ENCODE data around the gene KNSTRN. TPM values are rescaled to one million over a fixed set of nuclear protein-coding genes. Genes with fewer than 3 reads are reported as not detected.

Gene KNSTRN
- total and polyA plus RNA-seq, 4 donors, result 3.4 to 28.1 (median 8.9) TPM

DNA sequence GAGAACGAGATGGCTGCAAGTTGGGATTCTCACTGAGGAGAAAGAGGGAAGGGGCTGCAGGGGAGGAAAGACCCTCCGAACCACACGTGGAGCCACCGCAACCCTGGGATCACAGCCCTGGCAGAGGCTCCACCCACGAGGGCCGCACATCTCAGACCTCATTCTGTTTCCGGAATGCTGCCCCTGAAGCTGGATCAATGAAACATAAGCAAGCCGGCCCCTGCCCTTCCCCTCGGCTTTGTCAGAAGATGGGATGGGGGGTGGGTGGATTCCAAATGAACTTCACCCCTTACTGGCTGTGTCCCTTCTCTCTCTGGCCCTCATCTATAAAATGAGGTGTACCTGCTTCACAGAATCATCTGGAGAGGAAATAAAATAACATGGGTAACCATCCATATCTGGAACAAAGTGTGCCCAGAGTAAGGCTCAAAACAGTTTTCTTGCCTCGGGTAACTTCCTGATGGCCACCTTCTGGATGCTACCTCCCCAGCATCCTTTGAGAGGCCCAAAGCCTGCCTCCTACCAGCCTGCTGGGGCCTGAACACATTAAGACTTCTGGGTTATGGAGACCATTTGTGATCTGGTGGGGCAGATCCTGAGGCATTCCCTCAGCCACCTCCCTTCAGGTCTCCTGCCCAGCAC, 37.2 kb upstream of the KNSTRN start (continued):
- TF ChIP-seq HNF4G (IDR thresholded peaks at IDR 0.05) (no peak), FOXA1 (IDR thresholded peaks at IDR 0.05) (no peak), TAF1 (conservative IDR thresholded peaks at IDR 0.05) (no peak)

DNA sequence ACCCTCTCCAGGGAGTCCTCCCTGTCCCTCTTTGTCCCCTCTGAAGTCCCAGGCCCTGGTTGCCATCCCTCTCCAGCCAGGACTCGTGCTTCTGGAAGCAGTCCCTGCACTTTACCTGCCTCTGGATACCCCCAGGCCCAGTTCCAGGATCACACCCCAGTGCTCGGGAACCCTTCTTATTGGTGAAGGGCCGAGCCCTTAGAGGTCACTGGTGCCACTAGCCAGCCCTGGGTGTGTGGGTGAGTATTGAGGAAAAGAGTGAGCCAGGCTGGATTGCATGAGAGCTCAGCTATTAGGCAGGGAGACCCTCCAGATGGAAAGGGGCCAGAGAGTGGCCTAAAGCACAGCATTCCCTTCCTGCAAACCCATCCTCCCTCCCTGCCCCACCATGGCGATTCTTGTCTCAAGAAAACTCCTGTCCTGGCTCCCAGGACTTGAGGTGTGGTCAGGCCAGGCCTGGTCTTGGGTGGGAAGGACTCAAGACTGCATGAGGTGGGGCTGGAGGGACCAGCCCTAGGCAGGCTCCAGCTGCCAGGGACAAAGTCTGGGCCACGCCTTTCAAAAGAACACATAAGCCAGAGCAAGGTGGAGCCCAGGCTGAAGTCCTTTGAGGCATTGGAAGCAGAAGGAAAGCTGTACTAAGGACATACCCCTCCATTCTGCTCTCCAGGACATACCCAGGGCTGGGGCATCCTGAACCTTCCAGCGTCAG, 36.5 kb upstream of the KNSTRN start:
- DNase-seq (ENCODE audit: low spot score), result no peak
- Histone ChIP-seq H3K27me3 (ENCODE audit: control insufficient read depth in 4 of 4, insufficient read depth in 4 of 4, low read length in 3 of 4) (no peaks in the 10 kb centered on the region), H3K36me3 (ENCODE audit: control insufficient read depth in 4 of 4, insufficient read depth in 3 of 4, low read depth in 1 of 4, low read length in 3 of 4) (no peaks in the 10 kb centered on the region), H3K9ac (ENCODE audit: low read depth in 1 of 2, low read length in 2 of 2) (no peak overlapping the region), H3K4me1 (ENCODE audit: control insufficient read depth in 4 of 4, insufficient read depth in 4 of 4, low read length in 3 of 4) (peaks cover 0 to 3% (median 2%) of the 10 kb centered on the region in 4 donors), H3K9me3 (ENCODE audit: control insufficient read depth in 4 of 4, low read length in 3 of 4) (no peaks in the 10 kb centered on the region), H3K4me3 (ENCODE audit: low read depth in 1 of 3, low read length in 3 of 3) (no peak overlapping the region), H3K27ac (ENCODE audit: low read depth in 1 of 2, low read length in 2 of 2) (no peak overlapping the region)
- WGBS, result 83% methylated on average over 6 of the region's 6 CpGs
- TF ChIP-seq RAD21 (IDR thresholded peaks at IDR 0.05), result no peak
- TF ChIP-seq RXRA (IDR thresholded peaks at IDR 0.05), result no peak
- no peak for TF ChIP-seq HNF4A (conservative IDR thresholded peaks at IDR 0.05)
- TF ChIP-seq JUND (IDR thresholded peaks at IDR 0.05), result no peak
- no peak for TF ChIP-seq FOXA1 (IDR thresholded peaks at IDR 0.05)
- TF ChIP-seq, protein P1, sequence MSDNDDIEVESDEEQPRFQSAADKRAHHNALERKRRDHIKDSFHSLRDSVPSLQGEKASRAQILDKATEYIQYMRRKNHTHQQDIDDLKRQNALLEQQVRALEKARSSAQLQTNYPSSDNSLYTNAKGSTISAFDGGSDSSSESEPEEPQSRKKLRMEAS (IDR thresholded peaks at IDR 0.05), result no peak
- TF ChIP-seq NR2F2 (IDR thresholded peaks at IDR 0.05), result no peak
- no peak for TF ChIP-seq EGR1 (IDR thresholded peaks at IDR 0.05; ENCODE audit: low read depth in 2 of 2)

DNA sequence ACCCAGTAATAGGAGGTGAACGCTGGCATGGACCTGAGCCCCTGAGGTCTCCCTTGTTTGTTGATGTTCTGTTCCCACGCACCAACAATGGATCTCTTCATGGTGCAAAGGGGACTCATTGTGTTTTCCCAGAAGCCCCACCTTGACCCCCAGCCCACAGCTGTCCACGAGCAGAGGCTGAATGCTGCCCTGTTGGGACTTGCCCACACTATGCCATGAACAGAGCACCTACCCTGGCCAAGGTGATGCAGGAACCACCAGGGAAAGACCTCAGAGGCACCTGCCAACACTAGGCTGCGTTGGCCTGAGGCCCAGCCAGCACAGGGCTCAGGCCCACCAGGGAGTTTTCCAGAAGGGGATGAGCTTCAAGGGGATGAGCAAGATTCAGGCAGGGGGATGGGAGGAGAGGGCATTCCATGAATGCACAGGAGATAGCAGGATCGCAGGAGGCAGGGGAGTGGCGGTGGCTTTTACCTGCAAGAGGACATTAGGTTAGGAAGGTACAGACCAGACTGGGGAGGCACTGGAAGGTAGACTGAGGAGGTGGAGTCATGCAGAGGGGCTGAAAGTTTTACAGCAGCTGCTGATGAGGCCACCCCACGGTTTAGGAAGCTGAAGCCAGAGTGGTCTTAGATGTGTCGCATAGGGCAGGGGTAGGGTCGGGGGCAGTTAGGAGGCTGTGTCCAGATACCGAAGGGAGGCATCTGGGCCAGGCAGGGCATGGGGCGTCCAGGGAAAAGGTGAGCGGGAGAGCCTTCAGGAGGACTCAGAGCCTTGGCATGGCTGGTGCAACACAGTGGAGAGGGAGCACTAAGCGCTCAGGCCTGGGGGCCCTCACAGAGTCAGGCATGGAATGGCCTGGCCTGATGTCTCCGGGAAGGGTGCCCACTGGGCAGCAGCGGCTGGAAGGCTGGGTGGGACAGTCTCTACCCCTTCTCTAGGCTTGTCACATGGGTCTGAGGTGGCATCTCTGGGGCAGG, 35.7 kb upstream of the KNSTRN start:
- H3K27ac ChIP-seq (ENCODE audit: low read depth in 1 of 2, low read length in 2 of 2), result no peak overlapping the region
- no peaks in the 10 kb centered on the region for H3K4me1 ChIP-seq (ENCODE audit: control insufficient read depth in 4 of 4, insufficient read depth in 4 of 4, low read length in 3 of 4)
- DNase-seq (ENCODE audit: low spot score), result no peak
- H3K27me3 ChIP-seq (ENCODE audit: control insufficient read depth in 4 of 4, insufficient read depth in 4 of 4, low read length in 3 of 4), result no peaks in the 10 kb centered on the region
- no peaks in the 10 kb centered on the region for H3K9me3 ChIP-seq (ENCODE audit: control insufficient read depth in 4 of 4, low read length in 3 of 4)
- no peak for TF ChIP-seq NR2F2 (IDR thresholded peaks at IDR 0.05)
- TF ChIP-seq, protein P2, sequence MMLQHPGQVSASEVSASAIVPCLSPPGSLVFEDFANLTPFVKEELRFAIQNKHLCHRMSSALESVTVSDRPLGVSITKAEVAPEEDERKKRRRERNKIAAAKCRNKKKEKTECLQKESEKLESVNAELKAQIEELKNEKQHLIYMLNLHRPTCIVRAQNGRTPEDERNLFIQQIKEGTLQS (IDR thresholded peaks at IDR 0.05), result no peak
- 88% methylated on average over 15 of the region's 15 CpGs for WGBS
- H3K36me3 ChIP-seq (ENCODE audit: control insufficient read depth in 4 of 4, insufficient read depth in 3 of 4, low read depth in 1 of 4, low read length in 3 of 4), result no peaks in the 10 kb centered on the region
- H3K4me3 ChIP-seq (ENCODE audit: low read depth in 1 of 3, low read length in 3 of 3), result no peak overlapping the region
- H3K9ac ChIP-seq (ENCODE audit: low read depth in 1 of 2, low read length in 2 of 2), result no peak overlapping the region

DNA sequence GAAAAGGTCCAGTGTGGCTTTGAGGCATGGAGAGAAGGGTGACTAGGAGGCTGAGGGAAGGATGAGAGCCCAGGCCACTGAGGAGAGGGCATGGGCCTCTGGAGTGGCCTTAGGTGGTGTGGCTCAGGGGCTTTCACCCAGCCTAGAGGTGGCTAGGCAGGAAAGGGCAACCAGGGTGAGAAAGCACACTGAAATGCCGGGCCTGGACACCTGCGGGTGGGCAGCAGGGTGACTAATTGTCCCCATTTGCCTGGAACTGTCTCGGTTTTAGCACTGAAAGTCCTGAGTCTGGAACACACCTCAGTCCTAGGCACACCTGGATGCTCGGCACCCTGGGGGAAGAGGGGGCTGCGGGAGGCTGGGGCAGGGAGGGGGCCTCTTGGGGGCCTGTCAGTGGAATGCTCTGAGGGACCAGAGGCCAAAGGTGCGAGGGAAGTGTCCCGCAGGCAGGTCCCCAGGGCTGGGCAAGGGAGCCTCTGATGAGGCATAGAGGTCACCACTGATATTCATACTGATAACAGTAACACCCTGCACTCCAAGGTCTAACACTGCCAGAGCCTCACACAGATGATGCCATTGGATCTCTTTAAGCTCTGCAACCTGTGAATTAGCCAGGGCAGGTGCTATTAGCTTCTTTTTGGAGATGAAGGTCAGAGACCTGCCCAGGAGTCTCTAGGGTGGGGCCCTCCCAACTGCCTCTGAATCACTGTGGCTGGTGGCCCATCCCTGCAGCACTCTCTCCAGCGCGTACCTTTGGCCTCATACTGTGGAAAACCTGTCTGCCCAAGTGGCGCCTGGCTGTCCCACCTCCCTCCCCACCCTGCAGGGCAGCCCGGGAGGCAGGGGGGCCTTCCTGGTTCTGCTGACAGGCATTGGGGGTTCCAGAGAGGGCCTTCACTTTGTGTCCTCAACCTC, 34.7 kb upstream of the KNSTRN start:
- 87% methylated on average over 11 of the region's 11 CpGs for WGBS

More for the DNA sequence above, 34.7 kb upstream of the KNSTRN start:
- no peaks in the 10 kb centered on the region for H3K9me3 ChIP-seq (ENCODE audit: control insufficient read depth in 4 of 4, low read length in 3 of 4)
- no peak overlapping the region for H3K4me3 ChIP-seq (ENCODE audit: low read depth in 1 of 3, low read length in 3 of 3)
- peaks cover 0 to 3% (median under 1%) of the 10 kb centered on the region in 4 donors for H3K4me1 ChIP-seq (ENCODE audit: control insufficient read depth in 4 of 4, insufficient read depth in 4 of 4, low read length in 3 of 4)
- no peak for DNase-seq (ENCODE audit: low spot score)
- H3K9ac ChIP-seq (ENCODE audit: low read depth in 1 of 2, low read length in 2 of 2), result no peak overlapping the region
- no peaks in the 10 kb centered on the region for H3K36me3 ChIP-seq (ENCODE audit: control insufficient read depth in 4 of 4, insufficient read depth in 3 of 4, low read depth in 1 of 4, low read length in 3 of 4)
- H3K27me3 ChIP-seq (ENCODE audit: control insufficient read depth in 4 of 4, insufficient read depth in 4 of 4, low read length in 3 of 4), result no peaks in the 10 kb centered on the region
- no peak for TF ChIP-seq FOXA2 (IDR thresholded peaks at IDR 0.05)
- no peak for TF ChIP-seq GABPA (IDR thresholded peaks at IDR 0.05 in 1 of 2, conservative IDR thresholded peaks at IDR 0.05 in 1 of 2)
- no peak for TF ChIP-seq HNF4A (conservative IDR thresholded peaks at IDR 0.05)
- no peak for TF ChIP-seq RAD21 (IDR thresholded peaks at IDR 0.05)
- no peak for TF ChIP-seq HNF4G (IDR thresholded peaks at IDR 0.05)
- no peak for TF ChIP-seq FOXA1 (IDR thresholded peaks at IDR 0.05)
- TF ChIP-seq YY1 (IDR thresholded peaks at IDR 0.05), result no peak
- no peak for TF ChIP-seq RXRA (IDR thresholded peaks at IDR 0.05)
- TF ChIP-seq NR2F2 (IDR thresholded peaks at IDR 0.05), result no peak
- TF ChIP-seq, protein P3, sequence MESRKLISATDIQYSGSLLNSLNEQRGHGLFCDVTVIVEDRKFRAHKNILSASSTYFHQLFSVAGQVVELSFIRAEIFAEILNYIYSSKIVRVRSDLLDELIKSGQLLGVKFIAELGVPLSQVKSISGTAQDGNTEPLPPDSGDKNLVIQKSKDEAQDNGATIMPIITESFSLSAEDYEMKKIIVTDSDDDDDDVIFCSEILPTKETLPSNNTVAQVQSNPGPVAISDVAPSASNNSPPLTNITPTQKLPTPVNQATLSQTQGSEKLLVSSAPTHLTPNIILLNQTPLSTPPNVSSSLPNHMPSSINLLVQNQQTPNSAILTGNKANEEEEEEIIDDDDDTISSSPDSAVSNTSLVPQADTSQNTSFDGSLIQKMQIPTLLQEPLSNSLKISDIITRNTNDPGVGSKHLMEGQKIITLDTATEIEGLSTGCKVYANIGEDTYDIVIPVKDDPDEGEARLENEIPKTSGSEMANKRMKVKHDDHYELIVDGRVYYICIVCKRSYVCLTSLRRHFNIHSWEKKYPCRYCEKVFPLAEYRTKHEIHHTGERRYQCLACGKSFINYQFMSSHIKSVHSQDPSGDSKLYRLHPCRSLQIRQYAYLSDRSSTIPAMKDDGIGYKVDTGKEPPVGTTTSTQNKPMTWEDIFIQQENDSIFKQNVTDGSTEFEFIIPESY (IDR thresholded peaks at IDR 0.05), result no peak
- TF ChIP-seq EGR1 (IDR thresholded peaks at IDR 0.05; ENCODE audit: low read depth in 2 of 2), result no peak
- TF ChIP-seq, protein P4, sequence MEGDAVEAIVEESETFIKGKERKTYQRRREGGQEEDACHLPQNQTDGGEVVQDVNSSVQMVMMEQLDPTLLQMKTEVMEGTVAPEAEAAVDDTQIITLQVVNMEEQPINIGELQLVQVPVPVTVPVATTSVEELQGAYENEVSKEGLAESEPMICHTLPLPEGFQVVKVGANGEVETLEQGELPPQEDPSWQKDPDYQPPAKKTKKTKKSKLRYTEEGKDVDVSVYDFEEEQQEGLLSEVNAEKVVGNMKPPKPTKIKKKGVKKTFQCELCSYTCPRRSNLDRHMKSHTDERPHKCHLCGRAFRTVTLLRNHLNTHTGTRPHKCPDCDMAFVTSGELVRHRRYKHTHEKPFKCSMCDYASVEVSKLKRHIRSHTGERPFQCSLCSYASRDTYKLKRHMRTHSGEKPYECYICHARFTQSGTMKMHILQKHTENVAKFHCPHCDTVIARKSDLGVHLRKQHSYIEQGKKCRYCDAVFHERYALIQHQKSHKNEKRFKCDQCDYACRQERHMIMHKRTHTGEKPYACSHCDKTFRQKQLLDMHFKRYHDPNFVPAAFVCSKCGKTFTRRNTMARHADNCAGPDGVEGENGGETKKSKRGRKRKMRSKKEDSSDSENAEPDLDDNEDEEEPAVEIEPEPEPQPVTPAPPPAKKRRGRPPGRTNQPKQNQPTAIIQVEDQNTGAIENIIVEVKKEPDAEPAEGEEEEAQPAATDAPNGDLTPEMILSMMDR (IDR thresholded peaks at IDR 0.05; ENCODE audit: low read depth, low read length, missing input control), result no peak
- no peak overlapping the region for H3K27ac ChIP-seq (ENCODE audit: low read depth in 1 of 2, low read length in 2 of 2)

Measured in liver (tissue), 9 donors.